A673 (cell line): ENCODE measurements around the gene CCM2. TPM values are rescaled to one million over a fixed set of nuclear protein-coding genes. Genes with fewer than 3 reads are reported as not detected.

Experiments used
- BruUV-seq: library from RNA; stranded (reverse); fragments of 400-500 nt; replicated peaks from 2 replicates; lab custom pipeline; 2021; lab: Mats Ljungman, UMichigan
- CTCF ChIA-PET: fragments of 300-600 bp; sonication (Branson Sonifier 250); formaldehyde crosslinking; loops from one replicate; lab custom pipeline; 2022; ENCODE audit warnings: antibody characterized with exemption; lab: Charles Lee
- POLR2A ChIA-PET: fragments of 300-600 bp; sonication (Branson Sonifier 250); formaldehyde crosslinking; loops from one replicate; lab custom pipeline; 2022; ENCODE audit warnings: antibody characterized with exemption; ENCODE audit not compliant: low non-redundant PET; lab: Charles Lee
- DNase-seq: peaks from one replicate; pipeline ENCODE4 v3.0.0-alpha.2; 2015; ENCODE audit warnings: low spot score
- H3K27ac ChIP-seq: fragments of 200-600 bp; sonication (generic); 2 replicates; pipeline ENCODE4 v1.5.1; 2016; ENCODE audit warnings: mixed run types, low read depth, mild to moderate bottlenecking, mixed read lengths, antibody characterized with exemption, low read length; ENCODE audit not compliant: poor library complexity, severe bottlenecking
- H3K27me3 ChIP-seq: fragments of 200-600 bp; sonication (generic); replicated peaks from 2 replicates; pipeline ENCODE4 v1.6.1; 2017; ENCODE audit warnings: mixed run types, low read depth, mild to moderate bottlenecking, mixed read lengths, antibody characterized with exemption, low read length; ENCODE audit not compliant: insufficient read depth, poor library complexity
- H3K36me3 ChIP-seq: fragments of 200-600 bp; sonication (generic); 2 replicates; pipeline ENCODE4 v1.6.1; 2016; ENCODE audit warnings: mixed run types, mild to moderate bottlenecking, mixed read lengths, antibody characterized with exemption, low read length; ENCODE audit not compliant: insufficient read depth, poor library complexity, severe bottlenecking
- H3K4me1 ChIP-seq: fragments of 200-600 bp; sonication (generic); 2 replicates; pipeline ENCODE4 v1.6.1; 2017; ENCODE audit warnings: mixed run types, mild to moderate bottlenecking, mixed read lengths, antibody characterized with exemption, low read length; ENCODE audit not compliant: insufficient read depth, poor library complexity, severe bottlenecking
- H3K4me3 ChIP-seq: fragments of 200-600 bp; sonication (generic); 2 replicates; pipeline ENCODE4 v1.5.1; 2016; ENCODE audit warnings: low read depth, mixed run types, mild to moderate bottlenecking, mixed read lengths, low read length; ENCODE audit not compliant: poor library complexity, severe bottlenecking
- H3K9me3 ChIP-seq: fragments of 200-600 bp; sonication (generic); 2 replicates; pipeline ENCODE4 v1.6.1; 2016; ENCODE audit warnings: mixed run types, low read depth, mild to moderate bottlenecking, mixed read lengths, antibody characterized with exemption, low read length; ENCODE audit not compliant: poor library complexity, severe bottlenecking
- EZH2 ChIP-seq: fragments of 200-600 bp; sonication (generic); IDR thresholded peaks from 2 replicates; pipeline ENCODE4 v1.6.1; 2017; ENCODE audit warnings: borderline replicate concordance, low read depth, mild to moderate bottlenecking, mixed read lengths, antibody characterized with exemption, low read length; ENCODE audit not compliant: poor library complexity, severe bottlenecking
- intact Hi-C: fragments of 100-400 bp; cut with micrococcal nuclease; formaldehyde crosslinking; loops from one replicate; pipeline ENCODE4 v1.10.0; 2022; ENCODE audit not compliant: unreplicated experiment
- total RNA-seq: library from RNA; stranded (reverse); gene quantifications from 2 replicates; pipeline ENCODE4 v1.2.3, GENCODE V29; 2021
- TF ChIP-seq, protein P1 (sequence below): fragments of 300-800, 200-600 bp; sonication (generic); conservative IDR thresholded peaks from 2 replicates; pipeline ENCODE4 v1.5.1; 2017; ENCODE audit warnings: low read depth, mild to moderate bottlenecking, antibody characterized with exemption, low read length, moderate library complexity, mixed read lengths

Gene CCM2
- total RNA-seq, 1 experiment from 2014 or later = 35.2 TPM

- Histone ChIP-seq H3K27me3 (no peaks in the 10 kb centered on the region), H3K4me1 (peaks cover 7% of the 10 kb centered on the region), H3K27ac (no peak overlapping the region), H3K36me3 (peaks cover 87% of the 10 kb centered on the region), H3K9me3 (no peaks in the 10 kb centered on the region), H3K4me3 (no peak overlapping the region)
- POLR2A ChIA-PET = no interaction called here
- no peak for DNase-seq
- BruUV-seq = no TSS peak
- intact Hi-C loops = no loop called here
- TF ChIP-seq EZH2 = no peak
- TF ChIP-seq, protein P1, sequence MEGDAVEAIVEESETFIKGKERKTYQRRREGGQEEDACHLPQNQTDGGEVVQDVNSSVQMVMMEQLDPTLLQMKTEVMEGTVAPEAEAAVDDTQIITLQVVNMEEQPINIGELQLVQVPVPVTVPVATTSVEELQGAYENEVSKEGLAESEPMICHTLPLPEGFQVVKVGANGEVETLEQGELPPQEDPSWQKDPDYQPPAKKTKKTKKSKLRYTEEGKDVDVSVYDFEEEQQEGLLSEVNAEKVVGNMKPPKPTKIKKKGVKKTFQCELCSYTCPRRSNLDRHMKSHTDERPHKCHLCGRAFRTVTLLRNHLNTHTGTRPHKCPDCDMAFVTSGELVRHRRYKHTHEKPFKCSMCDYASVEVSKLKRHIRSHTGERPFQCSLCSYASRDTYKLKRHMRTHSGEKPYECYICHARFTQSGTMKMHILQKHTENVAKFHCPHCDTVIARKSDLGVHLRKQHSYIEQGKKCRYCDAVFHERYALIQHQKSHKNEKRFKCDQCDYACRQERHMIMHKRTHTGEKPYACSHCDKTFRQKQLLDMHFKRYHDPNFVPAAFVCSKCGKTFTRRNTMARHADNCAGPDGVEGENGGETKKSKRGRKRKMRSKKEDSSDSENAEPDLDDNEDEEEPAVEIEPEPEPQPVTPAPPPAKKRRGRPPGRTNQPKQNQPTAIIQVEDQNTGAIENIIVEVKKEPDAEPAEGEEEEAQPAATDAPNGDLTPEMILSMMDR = no peak
- CTCF ChIA-PET = no interaction called here
These were observed 105.7 kb downstream of the CCM2 start for GRCh38 chr7:45105588-45106188.

- no peak for TF ChIP-seq EZH2
- TF ChIP-seq, protein P1 = no peak
- DNase-seq = no peak
- H3K4me3 ChIP-seq = no peak overlapping the region
- ChIA-PET CTCF (no interaction called here), POLR2A (no interaction called here)
- no TSS peak for BruUV-seq
- no peaks in the 10 kb centered on the region for H3K9me3 ChIP-seq
- no peaks in the 10 kb centered on the region for H3K27me3 ChIP-seq
- no peak overlapping the region for H3K27ac ChIP-seq
- peaks cover 7% of the 10 kb centered on the region for H3K4me1 ChIP-seq
- peaks cover 76% of the 10 kb centered on the region for H3K36me3 ChIP-seq
- intact Hi-C loops = no loop called here
These were observed 106.8 kb downstream of the CCM2 start for GRCh38 chr7:45106820-45107219.

DNA sequence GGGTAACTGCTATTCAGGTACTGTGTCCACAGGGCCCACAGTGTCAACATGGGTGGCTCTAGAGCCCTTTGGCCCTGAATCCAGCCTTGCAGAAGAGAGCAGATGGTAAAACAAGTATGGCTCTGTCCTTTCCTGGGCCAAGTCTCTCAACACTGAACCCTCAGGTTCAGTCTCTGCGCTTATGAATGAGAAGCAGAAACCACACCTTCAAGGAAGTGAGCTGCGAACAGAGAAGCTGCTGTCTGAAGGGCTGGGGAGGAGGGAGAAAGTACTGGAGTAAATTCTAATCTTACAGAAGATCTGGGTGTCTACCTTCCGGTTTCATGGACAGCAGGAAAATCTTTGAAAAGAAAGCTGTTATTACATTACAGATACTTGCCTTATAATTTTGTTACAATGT, 107.4 kb downstream of the CCM2 start:
- intact Hi-C loops = no loop called here
- Histone ChIP-seq H3K27ac (no peak overlapping the region), H3K4me3 (no peak overlapping the region), H3K4me1 (peaks cover 7% of the 10 kb centered on the region), H3K36me3 (peaks cover 71% of the 10 kb centered on the region), H3K9me3 (no peaks in the 10 kb centered on the region), H3K27me3 (no peaks in the 10 kb centered on the region)
- DNase-seq = no peak
- CTCF ChIA-PET = no interaction called here
- no TSS peak for BruUV-seq
- POLR2A ChIA-PET = no interaction called here
- TF ChIP-seq, protein P1 = no peak
- no peak for TF ChIP-seq EZH2
